Raji (cell line): ENCODE results near the gene GALNT9.

Source experiments
- POLR2A ChIP-seq: IDR thresholded peaks from 2 replicates; pipeline ENCODE4 v1.6.1; 2011; ENCODE audit warnings: low read depth, low read length, control low read depth; ENCODE audit not compliant: insufficient read depth

GALNT9 gene

GRCh38 chr12:132167611-132168310, 161.6 kb downstream of the GALNT9 start:
- TF ChIP-seq POLR2A: no peak

GRCh38 chr12:132166801-132167591, 162.4 kb downstream of the GALNT9 start:
- TF ChIP-seq POLR2A: no peak

GRCh38 chr12:132166093-132166492, 163.3 kb downstream of the GALNT9 start:
- TF ChIP-seq POLR2A: no peak

GRCh38 chr12:132165584-132165983, 163.8 kb downstream of the GALNT9 start:
- TF ChIP-seq POLR2A: no peak

- no peak for TF ChIP-seq POLR2A
These were observed 165.0 kb downstream of the GALNT9 start for GRCh38 chr12:132164426-132164825.

- no peak for TF ChIP-seq POLR2A
These were observed 165.5 kb downstream of the GALNT9 start for GRCh38 chr12:132163911-132164288.

GRCh38 chr12:132163041-132163910, 166.1 kb downstream of the GALNT9 start:
- no peak for TF ChIP-seq POLR2A

GRCh38 chr12:132162508-132163031, 166.8 kb downstream of the GALNT9 start:
- TF ChIP-seq POLR2A: no peak

- no peak for TF ChIP-seq POLR2A
These were observed 167.4 kb downstream of the GALNT9 start for GRCh38 chr12:132161796-132162507.

- TF ChIP-seq POLR2A: no peak
These were observed 168.2 kb downstream of the GALNT9 start for GRCh38 chr12:132161036-132161781.

GRCh38 chr12:132160601-132161035, 168.8 kb downstream of the GALNT9 start:
- no peak for TF ChIP-seq POLR2A

- TF ChIP-seq POLR2A: no peak
These were observed 169.4 kb downstream of the GALNT9 start for GRCh38 chr12:132160016-132160415.

GRCh38 chr12:132159555-132160003, 169.8 kb downstream of the GALNT9 start:
- no peak for TF ChIP-seq POLR2A
